ENCODE data around the gene SDC4.

DNA sequence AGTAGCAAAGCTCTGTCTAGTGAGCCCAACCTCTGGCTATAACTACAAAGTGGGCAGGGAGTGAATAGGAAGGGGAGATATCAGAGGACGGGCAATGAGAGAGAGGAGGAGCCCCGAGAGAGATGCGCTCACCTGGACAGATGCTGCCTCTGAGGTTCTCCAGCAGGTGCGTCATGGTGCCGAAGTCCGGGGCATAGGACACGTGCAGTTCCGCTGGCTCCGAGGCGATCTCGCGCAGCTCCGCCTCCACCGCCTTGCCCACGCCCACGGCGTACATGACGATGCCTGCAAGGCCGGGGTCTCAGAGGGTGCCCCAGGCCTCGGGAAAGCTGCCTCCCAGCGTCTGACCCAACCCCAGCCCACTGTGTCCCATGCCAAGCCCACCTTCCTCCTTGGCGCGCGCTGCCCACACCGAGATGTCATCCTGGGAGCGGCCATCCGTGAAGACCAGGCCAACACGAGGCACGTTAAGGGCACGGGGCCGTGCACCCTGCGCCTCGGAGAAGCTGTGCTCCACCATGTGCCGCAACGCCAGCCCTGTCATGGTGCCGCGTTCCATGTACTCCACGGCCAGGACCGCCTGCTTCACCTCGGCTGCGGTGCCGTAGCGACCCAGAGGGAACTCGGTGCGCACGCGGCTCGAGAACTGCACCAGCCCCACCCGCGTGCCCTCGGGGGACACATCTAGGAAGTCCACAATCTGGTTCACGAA is 50.3 kb downstream of the SDC4 start:
- TF ChIP-seq CTCF (IDR thresholded peaks at IDR 0.05) (no peak), POLR2A (IDR thresholded peaks at IDR 0.05) (no peak), POLR2AphosphoS5 (IDR thresholded peaks at IDR 0.05) (no peak)

Measured in stomach (tissue), 4 donors.